Body of pancreas (tissue), 4 donors: ENCODE results near the gene WASHC2C. TPM values are rescaled to one million over a fixed set of nuclear protein-coding genes. Genes with fewer than 3 reads are reported as not detected.
"Not testable (repeated sequence)": the region's sequence is repeated elsewhere in the genome, so short reads cannot be mapped to it uniquely, and the experiment has no call there.

Source experiments
- ATAC-seq: fragments of 150-250 bp; one replicate; pipeline ENCODE4 v1.9.1; 2016
- DNase-seq, 4 donors: peaks; one replicate each; pipeline ENCODE4 v3.0.0-alpha.2; 2019
- H3K27ac ChIP-seq, 4 donors: fragments of 200-600 bp; sonication (generic); 1 replicate in 3 of 4; 2 replicates in 1 of 4; pipeline versions ENCODE4 v1.5.1 to v1.6.1; 2016 to 2019; ENCODE audit warnings: mild to moderate bottlenecking in 1 of 4, mixed read lengths in 1 of 4, moderate library complexity in 1 of 4
- H3K27me3 ChIP-seq, 2 donors: fragments of 200-600 bp; sonication (generic); one replicate each; pipeline ENCODE4 v1.6.0; 2016; ENCODE audit warnings: mild to moderate bottlenecking in 1 of 2
- H3K36me3 ChIP-seq, 2 donors: fragments of 200-600 bp; sonication (generic); replicated peaks in 1 of 2; 2 replicates each; pipeline ENCODE4 v1.5.1; 2016; ENCODE audit warnings: low read depth in 2 of 2; ENCODE audit not compliant: insufficient read depth in 1 of 2
- H3K4me1 ChIP-seq: fragments of 200-600 bp; sonication (generic); one replicate; pipeline ENCODE4 v1.6.0; 2016
- H3K4me3 ChIP-seq, 2 donors: fragments of 200-600 bp; sonication (generic); 1 replicate in 1 of 2; 2 replicates in 1 of 2; pipeline ENCODE4 v1.5.1; 2016 to 2019
- H3K9me3 ChIP-seq, 3 donors: fragments of 200-600 bp; sonication (generic); 1 replicate in 2 of 3; 2 replicates in 1 of 3; pipeline ENCODE4 v1.5.1; 2016
- CTCF ChIP-seq, 7 experiments: fragments of 450-650 bp in 4 of 7; fragments of 200-600 bp in 3 of 7; sonication (generic) in 3 of 7; IDR thresholded peaks; one replicate each; pipeline ENCODE4 v1.5.1; 2016 to 2019; ENCODE audit warnings: antibody characterized with exemption in 7 of 7
- WGBS, 2 donors: methylation state at CpG; one replicate each; pipeline ENCODE4 v1.1.5; 2017; 5-methylcytosine and 5-hydroxymethylcytosine counted together
- intact Hi-C: fragments of 100-400 bp; cut with DNase I; formaldehyde crosslinking; loops from one replicate; pipeline ENCODE4 v1.15.1; 2023
- total RNA-seq, 2 donors: library from RNA; depleted of rRNA; stranded (reverse); fragments of >200 nt; gene quantifications; one replicate each; pipeline ENCODE4 v1.1.0, GENCODE V29; 2016

The WASHC2C gene
- total RNA-seq, 2 donors from 2014 or later = 20.1 to 21.3 TPM

- H3K27me3 ChIP-seq, H3K27ac ChIP-seq, ATAC-seq, intact Hi-C loops, H3K36me3 ChIP-seq, DNase-seq, H3K4me3 ChIP-seq, H3K4me1 ChIP-seq, H3K9me3 ChIP-seq: not testable (repeated sequence)
- TF ChIP-seq CTCF (IDR thresholded peaks at IDR 0.05) = peak in 2 of 7 experiments; percentile 3 to 15
- WGBS, 2 donors = 82 to 100% methylated on average over 1 of the region's 1 CpG
Measured at GRCh38 chr10:45734867-45735266, 7.8 kb downstream of the WASHC2C start.

GRCh38 chr10:45741559-45741958 is 14.5 kb downstream of the WASHC2C start:
- intact Hi-C loops, ATAC-seq, H3K27me3 ChIP-seq, DNase-seq, H3K4me1 ChIP-seq, H3K9me3 ChIP-seq, H3K4me3 ChIP-seq, H3K27ac ChIP-seq, H3K36me3 ChIP-seq: not testable (repeated sequence)
- WGBS, 2 donors = 74 to 88% methylated on average over 4 to 7 of the region's 7 CpGs

- intact Hi-C loops, DNase-seq, H3K4me1 ChIP-seq, H3K4me3 ChIP-seq, ATAC-seq, H3K27ac ChIP-seq, H3K36me3 ChIP-seq, H3K27me3 ChIP-seq, H3K9me3 ChIP-seq: not testable (repeated sequence)
- WGBS, 2 donors = 100% methylated on average over 1 to 2 of the region's 7 CpGs
Measured at GRCh38 chr10:45742014-45742413, 14.9 kb downstream of the WASHC2C start.

- intact Hi-C loops, H3K27ac ChIP-seq, H3K4me1 ChIP-seq, H3K4me3 ChIP-seq, H3K36me3 ChIP-seq, ATAC-seq, H3K9me3 ChIP-seq, DNase-seq, H3K27me3 ChIP-seq: not testable (repeated sequence)
- WGBS, 2 donors = 90% methylated on average over 2 of the region's 4 CpGs; no CpG with 5 or more reads in 1 of the 2 donors
Measured at GRCh38 chr10:45751141-45751540, 24.1 kb downstream of the WASHC2C start.

- H3K27me3 ChIP-seq, H3K27ac ChIP-seq, H3K4me3 ChIP-seq, intact Hi-C loops, DNase-seq, H3K36me3 ChIP-seq, ATAC-seq, H3K9me3 ChIP-seq, H3K4me1 ChIP-seq: not testable (repeated sequence)
- 84 to 89% methylated on average over 3 of the region's 5 CpGs for WGBS, 2 donors
Measured at GRCh38 chr10:45752210-45752609, 25.1 kb downstream of the WASHC2C start.

- H3K27ac ChIP-seq, H3K9me3 ChIP-seq, DNase-seq, intact Hi-C loops, H3K27me3 ChIP-seq, H3K4me3 ChIP-seq, ATAC-seq, H3K4me1 ChIP-seq, H3K36me3 ChIP-seq: not testable (repeated sequence)
- WGBS, 2 donors = 94 to 96% methylated on average over 4 to 6 of the region's 7 CpGs
Measured at GRCh38 chr10:45753979-45754495, 27.0 kb downstream of the WASHC2C start.

- 73 to 90% methylated on average over 4 to 5 of the region's 5 CpGs for WGBS, 2 donors
- H3K36me3 ChIP-seq, intact Hi-C loops, H3K4me1 ChIP-seq, H3K27me3 ChIP-seq, ATAC-seq, H3K27ac ChIP-seq, H3K4me3 ChIP-seq, DNase-seq, H3K9me3 ChIP-seq: not testable (repeated sequence)
Measured at GRCh38 chr10:45755083-45755482, 28.0 kb downstream of the WASHC2C start.

GRCh38 chr10:45756065-45756464 is 29.0 kb downstream of the WASHC2C start:
- H3K36me3 ChIP-seq, H3K4me1 ChIP-seq, H3K27me3 ChIP-seq, intact Hi-C loops, ATAC-seq, H3K4me3 ChIP-seq, DNase-seq, H3K9me3 ChIP-seq, H3K27ac ChIP-seq: not testable (repeated sequence)
- WGBS, 2 donors = 87% methylated on average over 1 of the region's 3 CpGs; no CpG with 5 or more reads in 1 of the 2 donors

- 79 to 91% methylated on average over 8 of the region's 8 CpGs for WGBS, 2 donors
- H3K4me1 ChIP-seq, ATAC-seq, H3K27ac ChIP-seq, H3K9me3 ChIP-seq, H3K4me3 ChIP-seq, DNase-seq, H3K27me3 ChIP-seq, intact Hi-C loops, H3K36me3 ChIP-seq: not testable (repeated sequence)
Measured at GRCh38 chr10:45757661-45758396, 30.8 kb downstream of the WASHC2C start.

GRCh38 chr10:45761622-45762021 is 34.6 kb downstream of the WASHC2C start:
- H3K27ac ChIP-seq, H3K27me3 ChIP-seq, intact Hi-C loops, ATAC-seq, H3K4me3 ChIP-seq, H3K36me3 ChIP-seq, H3K9me3 ChIP-seq, DNase-seq, H3K4me1 ChIP-seq: not testable (repeated sequence)
- 76 to 97% methylated on average over 6 of the region's 6 CpGs for WGBS, 2 donors

- 85 to 94% methylated on average over 2 of the region's 3 CpGs for WGBS, 2 donors
- H3K27ac ChIP-seq, H3K9me3 ChIP-seq, H3K27me3 ChIP-seq, H3K4me3 ChIP-seq, H3K36me3 ChIP-seq, intact Hi-C loops, H3K4me1 ChIP-seq, ATAC-seq, DNase-seq: not testable (repeated sequence)
Measured at GRCh38 chr10:45763037-45763436, 36.0 kb downstream of the WASHC2C start.
